ENCODE results near the gene DHX29. TPM values are rescaled to one million over a fixed set of nuclear protein-coding genes. Genes with fewer than 3 reads are reported as not detected.

The DHX29 gene
- total RNA-seq, 4 donors from 2014 or later: 23.0 to 29.2 (median 25.7) TPM

DNA sequence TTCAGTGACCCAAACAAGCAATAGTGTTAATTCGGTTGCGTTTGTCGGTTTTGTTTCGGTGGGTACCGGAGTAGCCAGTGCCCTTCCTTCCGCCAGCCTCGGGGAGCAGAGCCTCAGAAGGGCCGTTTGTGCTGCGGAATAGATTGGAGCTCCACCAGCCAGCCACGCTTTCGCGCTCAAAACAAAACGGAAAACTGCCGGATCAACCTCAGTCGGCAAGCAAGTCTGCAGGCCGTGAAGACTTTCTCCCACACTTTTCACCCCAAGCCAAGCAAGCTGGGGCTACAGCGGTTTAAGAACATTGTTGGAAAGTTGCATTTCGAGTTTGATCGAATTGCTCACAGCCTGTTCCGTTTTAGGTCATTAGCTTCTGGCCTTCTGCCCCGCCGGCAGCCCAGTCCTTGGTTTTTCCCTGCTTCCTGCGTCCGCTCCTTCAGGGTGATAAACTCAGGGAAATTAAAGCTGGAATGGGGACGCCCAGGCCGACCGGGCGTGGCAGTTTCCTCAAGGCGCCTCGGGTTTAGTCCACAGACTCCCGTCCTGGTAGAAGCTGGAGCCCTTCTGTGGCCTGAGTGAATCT lies 73.3 kb downstream of the DHX29 start:
- TF ChIP-seq, protein P1, sequence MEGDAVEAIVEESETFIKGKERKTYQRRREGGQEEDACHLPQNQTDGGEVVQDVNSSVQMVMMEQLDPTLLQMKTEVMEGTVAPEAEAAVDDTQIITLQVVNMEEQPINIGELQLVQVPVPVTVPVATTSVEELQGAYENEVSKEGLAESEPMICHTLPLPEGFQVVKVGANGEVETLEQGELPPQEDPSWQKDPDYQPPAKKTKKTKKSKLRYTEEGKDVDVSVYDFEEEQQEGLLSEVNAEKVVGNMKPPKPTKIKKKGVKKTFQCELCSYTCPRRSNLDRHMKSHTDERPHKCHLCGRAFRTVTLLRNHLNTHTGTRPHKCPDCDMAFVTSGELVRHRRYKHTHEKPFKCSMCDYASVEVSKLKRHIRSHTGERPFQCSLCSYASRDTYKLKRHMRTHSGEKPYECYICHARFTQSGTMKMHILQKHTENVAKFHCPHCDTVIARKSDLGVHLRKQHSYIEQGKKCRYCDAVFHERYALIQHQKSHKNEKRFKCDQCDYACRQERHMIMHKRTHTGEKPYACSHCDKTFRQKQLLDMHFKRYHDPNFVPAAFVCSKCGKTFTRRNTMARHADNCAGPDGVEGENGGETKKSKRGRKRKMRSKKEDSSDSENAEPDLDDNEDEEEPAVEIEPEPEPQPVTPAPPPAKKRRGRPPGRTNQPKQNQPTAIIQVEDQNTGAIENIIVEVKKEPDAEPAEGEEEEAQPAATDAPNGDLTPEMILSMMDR (IDR thresholded peaks at IDR 0.05): no peak
- DNase-seq (ENCODE audit: low spot score) (no peak), ATAC-seq (ENCODE audit: low FRiP score) (no peak)

- DNase-seq (ENCODE audit: low spot score) (no peak), ATAC-seq (ENCODE audit: low FRiP score) (peak; percentile 87)
- TF ChIP-seq, protein P1 (IDR thresholded peaks at IDR 0.05): no peak
Measured at GRCh38 chr5:55232985-55233928, 74.2 kb downstream of the DHX29 start, which contains the start of gene CCNO. TSS of gene CCNO (minus strand) at chr5:55233608. CDS start at chr5:55233523, 85 bp downstream.

GRCh38 chr5:55232271-55232984 lies 75.1 kb downstream of the DHX29 start:
- peak; percentile 28 for ATAC-seq (ENCODE audit: low FRiP score)

DNA sequence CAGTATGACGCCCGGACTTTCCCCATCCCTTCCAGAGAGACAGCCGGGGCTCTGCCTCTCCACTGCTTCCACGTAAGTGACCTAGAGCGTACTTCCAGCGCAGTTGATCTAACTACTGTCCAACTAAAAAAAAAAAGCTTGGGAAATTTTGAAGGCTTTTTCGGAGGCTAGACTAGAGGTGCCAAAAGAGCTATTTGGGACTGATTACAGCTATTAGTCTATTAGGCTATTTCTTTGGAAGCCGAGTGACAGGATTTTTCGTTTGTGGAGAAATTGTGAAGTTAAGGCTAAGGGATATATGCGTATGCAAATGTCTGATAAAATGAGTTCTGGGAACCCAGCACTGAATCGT lies 75.6 kb downstream of the DHX29 start:
- TF ChIP-seq, protein P1 (IDR thresholded peaks at IDR 0.05): no peak
- DNase-seq (ENCODE audit: low spot score) (no peak), ATAC-seq (ENCODE audit: low FRiP score) (no peak)

More at GRCh38 chr5:55232271-55232984, 75.1 kb downstream of the DHX29 start:
- DNase-seq (ENCODE audit: low spot score): no peak
- TF ChIP-seq, protein P1 (IDR thresholded peaks at IDR 0.05): no peak

DNA sequence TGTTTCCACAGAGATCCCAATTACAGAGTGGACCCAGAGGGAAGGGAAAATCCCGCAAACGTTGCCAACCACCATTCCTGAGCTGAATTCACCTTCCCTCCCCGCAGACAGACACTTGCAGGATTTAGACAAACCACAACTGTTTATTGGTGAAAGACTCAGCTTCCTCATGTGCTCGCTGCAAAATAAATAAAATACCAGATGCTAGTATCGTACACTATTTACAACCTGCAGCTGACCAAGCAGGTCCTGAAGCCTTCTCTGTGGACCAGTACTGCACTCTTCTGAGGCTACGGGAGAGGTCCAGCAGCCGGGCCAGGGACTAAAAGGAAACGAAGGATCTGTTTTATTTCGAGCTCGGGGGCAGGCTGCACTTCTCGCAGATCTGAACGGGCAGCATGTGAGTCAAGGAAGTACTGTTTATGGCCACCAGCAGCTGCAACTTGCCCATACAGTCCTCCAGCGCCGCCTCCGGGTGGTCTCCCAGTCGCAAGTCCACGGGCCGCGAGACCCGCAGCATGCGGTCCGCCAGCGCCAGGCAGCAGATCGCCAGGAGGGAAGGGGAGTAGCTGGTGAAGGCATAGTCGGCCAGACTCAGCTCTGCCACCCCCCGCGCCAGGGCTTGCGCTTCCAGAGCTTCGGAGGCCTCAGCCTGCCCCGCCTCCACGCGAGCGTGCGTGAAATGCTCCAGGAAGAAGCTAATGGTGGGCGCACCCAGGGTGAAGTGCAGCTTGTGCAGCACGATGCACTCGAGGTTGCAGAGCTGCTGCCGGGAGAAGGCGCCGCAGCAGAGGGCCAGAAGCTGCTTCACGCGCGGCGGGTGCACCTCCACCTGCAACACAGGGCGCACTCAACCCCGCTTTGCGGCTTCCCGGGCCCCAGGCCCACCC lies 76.2 kb downstream of the DHX29 start:
- TF ChIP-seq, protein P1 (IDR thresholded peaks at IDR 0.05): no peak
- ATAC-seq (ENCODE audit: low FRiP score): no peak
- DNase-seq (ENCODE audit: low spot score): no peak

GRCh38 chr5:55230086-55230629 lies 77.3 kb downstream of the DHX29 start:
- no peak for ATAC-seq (ENCODE audit: low FRiP score)
- DNase-seq (ENCODE audit: low spot score): no peak
- TF ChIP-seq, protein P1 (IDR thresholded peaks at IDR 0.05): no peak
